ENCODE results near the gene G6PC2. TPM values are rescaled to one million over a fixed set of nuclear protein-coding genes. Genes with fewer than 3 reads are reported as not detected.

G6PC2 gene
- total and polyA plus RNA-seq, 2 donors (not counting 1 experiment from before 2014, with no cell fraction given) = not detected

GRCh38 chr2:168894720-168895119 is 6.4 kb upstream of the G6PC2 start:
- H3K9ac ChIP-seq (ENCODE audit: low read length) = no peak overlapping the region
- no peak overlapping the region for H3K4me3 Mint-ChIP-seq
- intact Hi-C loops (cut with micrococcal nuclease) = loop anchor here (5.0 kb wide), 1 partner anchor 437 kb away; the partner anchor contains the start of gene CERS6
- peaks cover 17% of the 10 kb centered on the region for H3K27me3 Mint-ChIP-seq
- H3K9me3 Mint-ChIP-seq (ENCODE audit: insufficient read depth) = no peaks in the 10 kb centered on the region
- no peak overlapping the region for H3K4me2 ChIP-seq (replicated peaks; ENCODE audit: low read depth, low read length, poor library complexity, severe bottlenecking)
- peaks cover 0 to 7% (median 2%) of the 10 kb centered on the region in 4 experiments for H3K27me3 ChIP-seq (replicated peaks in 1 of 4; ENCODE audit: control extremely low read depth in 1 of 4, control insufficient read depth in 3 of 4, insufficient read depth in 4 of 4, low read length in 3 of 4)
- H2AFZ ChIP-seq (ENCODE audit: insufficient read depth, low read depth, low read length, poor library complexity, severe bottlenecking) = no peak overlapping the region
- no peak for DNase-seq
- ATAC-seq (ENCODE audit: low read depth) = no peak
- H3K4me1 Mint-ChIP-seq = peaks cover 9% of the 10 kb centered on the region
- H3K36me3 ChIP-seq (replicated peaks in 1 of 2; ENCODE audit: control extremely low read depth in 1 of 2, control insufficient read depth in 1 of 2, extremely low read depth in 1 of 2, insufficient read depth in 2 of 2, low read length in 1 of 2) = no peaks in the 10 kb centered on the region
- no peak overlapping the region for H3K4me3 ChIP-seq (ENCODE audit: control extremely low read depth in 1 of 5, extremely low read depth in 1 of 5, insufficient read depth in 1 of 5, low read depth in 2 of 5, low read length in 4 of 5)
- H3K4me1 ChIP-seq (ENCODE audit: control insufficient read depth in 2 of 2, insufficient read depth in 2 of 2, low read length in 2 of 2) = peaks cover 8 to 10% of the 10 kb centered on the region in 2 donors
- no peak overlapping the region for H3K27ac ChIP-seq (ENCODE audit: low read length in 2 of 2)
- ChIA-PET CTCF (no interaction called here), POLR2A (no interaction called here)
- no peaks in the 10 kb centered on the region for H3K79me2 ChIP-seq (ENCODE audit: control insufficient read depth, insufficient read depth, low read length)
- no peak overlapping the region for H3K27ac Mint-ChIP-seq
- TF ChIP-seq CTCF (IDR thresholded peaks at IDR 0.05) = no peak
- TF ChIP-seq EZH2 (IDR thresholded peaks at IDR 0.05; ENCODE audit: borderline replicate concordance, insufficient read depth, low read depth, low read length, poor library complexity, severe bottlenecking) = no peak
- no peaks in the 10 kb centered on the region for H4K20me1 ChIP-seq (ENCODE audit: control insufficient read depth, insufficient read depth, low read length, poor library complexity, severe bottlenecking)
- no peaks in the 10 kb centered on the region for H3K9me3 ChIP-seq (ENCODE audit: control extremely low read depth in 1 of 3, control insufficient read depth in 2 of 3, insufficient read depth in 1 of 3, low read length in 2 of 3)

GRCh38 chr2:168895771-168896170 is 5.3 kb upstream of the G6PC2 start:
- Histone ChIP-seq H4K20me1 (ENCODE audit: control insufficient read depth, insufficient read depth, low read length, poor library complexity, severe bottlenecking) (no peaks in the 10 kb centered on the region), H3K27ac (ENCODE audit: low read length in 2 of 2) (no peak overlapping the region), H3K9me3 (ENCODE audit: control extremely low read depth in 1 of 3, control insufficient read depth in 2 of 3, insufficient read depth in 1 of 3, low read length in 2 of 3) (no peaks in the 10 kb centered on the region), H3K79me2 (ENCODE audit: control insufficient read depth, insufficient read depth, low read length) (no peaks in the 10 kb centered on the region), H3K27me3 (replicated peaks in 1 of 4; ENCODE audit: control extremely low read depth in 1 of 4, control insufficient read depth in 3 of 4, insufficient read depth in 4 of 4, low read length in 3 of 4) (peaks cover 0 to 7% (median 0%) of the 10 kb centered on the region in 4 experiments), H3K4me1 (ENCODE audit: control insufficient read depth in 2 of 2, insufficient read depth in 2 of 2, low read length in 2 of 2) (peaks cover 0 to under 1% of the 10 kb centered on the region in 2 donors), H3K4me2 (replicated peaks; ENCODE audit: low read depth, low read length, poor library complexity, severe bottlenecking) (no peak overlapping the region), H2AFZ (ENCODE audit: insufficient read depth, low read depth, low read length, poor library complexity, severe bottlenecking) (no peak overlapping the region), H3K36me3 (replicated peaks in 1 of 2; ENCODE audit: control extremely low read depth in 1 of 2, control insufficient read depth in 1 of 2, extremely low read depth in 1 of 2, insufficient read depth in 2 of 2, low read length in 1 of 2) (no peaks in the 10 kb centered on the region), H3K4me3 (ENCODE audit: control extremely low read depth in 1 of 5, extremely low read depth in 1 of 5, insufficient read depth in 1 of 5, low read depth in 2 of 5, low read length in 4 of 5) (no peak overlapping the region), H3K9ac (ENCODE audit: low read length) (no peak overlapping the region)
- Mint-ChIP-seq H3K27ac (no peak overlapping the region), H3K4me1 (peaks cover under 1% of the 10 kb centered on the region), H3K27me3 (peaks cover 13% of the 10 kb centered on the region), H3K9me3 (ENCODE audit: insufficient read depth) (no peaks in the 10 kb centered on the region), H3K4me3 (no peak overlapping the region)
- ChIA-PET CTCF (no interaction called here), POLR2A (no interaction called here)
- no peak for DNase-seq
- intact Hi-C loops (cut with micrococcal nuclease) = no loop called here
- TF ChIP-seq EZH2 (IDR thresholded peaks at IDR 0.05; ENCODE audit: borderline replicate concordance, insufficient read depth, low read depth, low read length, poor library complexity, severe bottlenecking) = no peak
- TF ChIP-seq CTCF (IDR thresholded peaks at IDR 0.05) = no peak
- no peak for ATAC-seq (ENCODE audit: low read depth)
